ENCODE results near the gene TMEM117.

GRCh38 chr12:44370982-44371381, 535.1 kb downstream of the TMEM117 start:
- TF ChIP-seq POLR2A (IDR thresholded peaks at IDR 0.05) (no peak), CTCF (IDR thresholded peaks at IDR 0.05) (no peak)

Measured in sigmoid colon (tissue), 3 donors.